HG03196 (cell line): ENCODE measurements around the gene SGCD.

Experiments used
- ATAC-seq: cut with Tn5 transposase; IDR thresholded peaks from one replicate; pipeline ENCODE4 v1.9.1; 2021; ENCODE audit not compliant: unreplicated experiment

SGCD gene

DNA sequence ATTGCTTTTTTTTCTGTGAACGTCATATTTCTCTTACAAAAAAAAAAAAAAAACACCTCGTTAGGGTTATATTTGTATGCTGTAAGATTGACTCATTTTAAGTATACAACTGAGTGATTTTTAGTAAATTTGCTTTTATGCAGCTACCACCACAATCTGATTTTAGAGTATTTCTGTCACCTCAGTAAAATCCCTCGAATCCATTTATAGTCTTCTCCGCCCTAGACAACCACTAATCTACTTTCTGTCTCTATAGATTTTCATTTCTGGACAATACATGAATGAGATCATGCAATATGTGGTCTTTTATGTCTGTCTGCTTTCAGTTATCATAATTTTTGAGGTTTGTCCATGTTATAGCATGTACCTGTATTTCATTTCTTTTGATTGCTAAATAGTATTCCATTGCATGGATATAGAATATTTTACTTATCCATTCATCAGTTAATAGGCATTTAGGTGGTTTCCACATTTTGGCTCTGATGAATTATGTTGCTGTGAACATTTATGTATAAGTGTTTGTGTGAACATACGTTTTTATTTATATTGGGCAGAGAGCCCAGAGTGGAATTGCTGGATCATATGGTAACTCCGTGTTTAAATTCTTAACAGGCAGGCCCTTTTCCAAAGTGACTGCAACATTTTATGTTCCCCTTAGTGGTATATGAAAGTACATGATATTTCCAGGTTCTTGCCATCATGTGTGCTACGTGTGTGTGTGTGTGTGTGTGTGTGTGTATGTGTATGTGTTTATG lies 171.4 kb downstream of the SGCD start:
- no peak for ATAC-seq

DNA sequence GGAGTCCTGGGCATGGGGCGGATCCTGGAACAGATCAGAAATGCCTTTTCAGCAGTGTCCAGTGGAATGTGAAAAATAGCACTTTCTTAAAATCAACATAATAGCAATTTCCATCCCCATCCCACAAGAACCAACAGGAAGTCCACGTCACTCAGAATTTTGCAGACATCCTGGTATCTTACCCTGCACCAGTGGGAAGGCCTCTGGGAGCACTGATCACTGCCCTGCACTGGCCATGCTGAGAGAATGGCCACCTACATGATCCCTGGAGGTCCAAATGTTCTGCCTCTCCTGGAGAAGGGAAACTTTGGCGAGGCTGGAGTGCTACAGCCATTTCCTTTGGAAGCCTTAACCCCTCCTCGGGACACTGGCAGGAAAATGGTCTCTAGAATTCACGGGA lies 173.8 kb downstream of the SGCD start:
- ATAC-seq, result no peak

DNA sequence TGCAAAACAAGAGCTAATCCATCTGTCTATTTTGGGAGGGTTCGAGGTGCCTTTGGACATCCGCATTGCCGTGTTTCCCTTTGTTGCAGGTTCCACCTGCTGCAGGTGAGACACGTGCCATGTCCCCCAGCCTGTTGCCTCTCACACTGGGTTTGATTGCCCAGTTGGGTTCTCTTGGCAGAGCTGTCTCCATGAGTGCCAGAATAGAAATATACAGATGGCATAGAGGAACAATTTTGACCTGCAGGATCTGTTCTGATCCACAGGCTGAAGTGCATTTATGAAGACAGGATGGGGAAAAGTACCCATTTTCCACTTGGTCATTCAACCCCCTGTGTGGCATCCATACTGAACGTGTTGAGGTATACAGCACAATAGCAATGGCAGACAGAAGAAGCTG lies 178.1 kb downstream of the SGCD start:
- no peak for ATAC-seq

DNA sequence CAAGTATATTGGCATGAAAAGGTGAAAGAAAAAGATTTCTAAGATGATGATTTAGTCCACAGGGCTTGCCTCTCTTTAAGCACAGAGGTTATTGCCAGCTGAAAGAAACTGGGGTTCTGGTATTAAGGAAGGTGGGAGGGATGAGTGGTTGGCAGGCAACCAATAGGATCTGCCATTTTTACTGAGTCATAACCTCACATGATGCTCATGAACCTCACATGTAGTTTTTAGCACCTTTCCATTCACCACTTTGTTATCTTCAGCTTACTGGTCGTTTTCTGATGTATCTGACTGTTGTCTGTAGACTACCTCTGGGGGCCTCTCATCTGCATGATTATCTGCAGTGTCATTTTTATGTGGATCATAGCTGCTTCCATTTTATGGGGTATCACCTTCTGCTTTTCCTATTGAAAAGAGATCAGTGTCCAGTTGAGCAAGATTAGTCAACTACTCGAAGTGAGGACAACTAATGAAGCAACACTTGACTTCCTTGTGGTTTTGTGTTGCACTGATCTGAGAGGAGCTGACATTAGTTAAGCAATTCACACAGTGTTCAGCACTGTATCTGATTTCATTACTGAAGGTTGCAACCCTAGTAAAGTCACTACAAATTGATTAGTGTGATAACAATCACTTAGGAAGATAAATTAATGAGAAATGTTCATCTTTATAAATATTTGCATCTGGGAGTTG lies 186.3 kb downstream of the SGCD start:
- ATAC-seq, result no peak

DNA sequence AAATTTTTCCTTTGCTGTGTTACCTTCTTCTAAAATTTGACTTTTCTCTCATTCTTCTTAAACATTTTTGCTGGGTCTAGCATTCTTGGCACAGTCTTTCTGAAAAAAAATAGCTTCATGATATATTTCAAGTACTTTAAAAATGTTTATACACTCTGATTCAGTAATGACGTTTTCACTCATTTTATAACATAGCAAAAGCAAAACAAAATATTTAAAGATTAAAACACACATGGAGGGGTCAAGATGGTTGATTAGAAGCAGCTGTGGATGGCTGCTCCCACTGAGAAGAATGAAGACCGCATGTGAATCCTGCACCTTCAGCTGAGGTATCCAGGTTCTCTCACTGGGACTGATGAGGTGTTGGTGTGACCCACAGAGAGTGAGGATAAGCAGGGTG lies 188.2 kb downstream of the SGCD start:
- no peak for ATAC-seq

DNA sequence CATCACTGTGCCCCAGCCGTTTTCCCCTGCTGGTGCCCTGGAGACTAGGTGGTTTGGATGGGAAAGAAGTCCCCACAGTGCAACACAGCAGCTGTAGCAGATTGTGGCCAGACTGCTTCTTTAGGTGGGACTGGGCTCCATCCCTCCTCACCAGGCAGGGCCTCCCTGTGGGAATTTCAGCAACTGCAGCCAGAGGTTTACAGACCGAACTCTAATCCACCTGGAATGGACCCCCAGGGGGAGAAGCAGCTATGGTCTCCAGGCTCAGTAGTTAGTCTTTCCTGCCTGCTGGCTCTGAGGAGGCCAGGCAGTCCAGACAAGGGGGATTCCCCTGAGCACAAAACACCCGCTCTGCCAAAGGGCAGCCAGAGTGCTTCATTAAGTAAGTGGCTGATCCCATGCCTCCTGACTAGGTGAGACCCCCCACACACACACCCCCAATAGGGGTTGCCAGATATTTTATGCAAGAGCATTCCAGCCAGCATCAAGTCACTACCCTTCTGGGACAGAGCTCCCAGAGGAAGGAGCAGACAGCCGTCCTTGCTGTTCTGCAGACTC lies 188.9 kb downstream of the SGCD start:
- ATAC-seq, result no peak

DNA sequence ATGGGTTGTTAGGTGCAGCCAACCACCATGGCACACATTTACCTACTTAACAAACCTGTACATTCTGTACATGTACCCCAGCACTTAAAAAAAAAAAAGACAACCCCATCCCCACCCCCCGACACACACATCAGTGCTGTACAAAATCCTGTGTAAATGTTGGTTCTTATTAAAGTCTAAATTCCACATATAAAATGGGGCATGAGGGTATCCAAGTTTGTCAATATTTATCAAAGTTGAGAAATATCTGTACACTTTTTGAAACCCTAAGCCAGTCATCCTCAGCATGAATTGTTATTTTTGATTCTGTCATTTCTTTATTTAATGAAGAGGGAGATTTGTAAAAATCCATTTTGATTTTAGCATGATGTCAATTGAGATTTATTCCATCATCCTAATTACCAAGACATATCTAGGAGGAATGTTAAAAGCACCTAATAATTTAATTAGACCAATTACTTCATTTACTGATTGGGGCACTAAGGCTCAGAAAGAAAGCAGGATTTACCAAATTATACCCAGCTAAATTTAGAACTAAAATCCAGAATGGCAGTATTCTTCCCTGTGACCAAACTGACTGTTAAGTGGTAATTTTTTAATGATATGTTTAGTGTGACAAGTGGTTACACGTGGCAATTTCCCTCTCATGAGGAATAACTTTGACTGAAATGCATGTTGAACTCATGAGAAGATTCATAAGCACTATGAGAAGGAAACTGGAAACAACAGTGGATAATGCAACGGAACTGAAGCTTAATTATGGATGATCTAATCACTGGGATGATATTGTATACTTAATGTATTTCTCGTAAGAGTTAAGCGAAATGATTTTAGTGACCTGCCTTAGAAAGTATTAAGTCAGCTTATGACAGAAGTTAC lies 195.9 kb downstream of the SGCD start:
- ATAC-seq, result no peak

DNA sequence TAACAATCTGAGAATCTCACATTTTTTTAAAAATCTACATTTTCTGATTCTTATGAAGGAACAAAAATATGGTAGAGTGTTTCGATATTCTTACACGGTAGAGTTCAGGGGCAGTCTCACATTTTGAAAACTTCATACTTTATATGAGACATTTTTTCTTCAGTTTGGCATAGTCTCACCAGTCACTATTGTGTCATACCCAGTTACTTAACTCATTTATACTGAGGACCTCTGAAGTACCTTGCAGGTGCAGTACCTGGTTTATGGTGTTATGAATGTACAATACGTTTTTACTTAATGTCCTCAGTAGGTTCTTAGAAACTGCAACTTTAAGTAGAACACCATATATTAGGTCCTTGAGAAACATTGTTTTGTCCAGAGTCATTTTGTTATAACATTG lies 196.6 kb downstream of the SGCD start:
- ATAC-seq, result no peak

DNA sequence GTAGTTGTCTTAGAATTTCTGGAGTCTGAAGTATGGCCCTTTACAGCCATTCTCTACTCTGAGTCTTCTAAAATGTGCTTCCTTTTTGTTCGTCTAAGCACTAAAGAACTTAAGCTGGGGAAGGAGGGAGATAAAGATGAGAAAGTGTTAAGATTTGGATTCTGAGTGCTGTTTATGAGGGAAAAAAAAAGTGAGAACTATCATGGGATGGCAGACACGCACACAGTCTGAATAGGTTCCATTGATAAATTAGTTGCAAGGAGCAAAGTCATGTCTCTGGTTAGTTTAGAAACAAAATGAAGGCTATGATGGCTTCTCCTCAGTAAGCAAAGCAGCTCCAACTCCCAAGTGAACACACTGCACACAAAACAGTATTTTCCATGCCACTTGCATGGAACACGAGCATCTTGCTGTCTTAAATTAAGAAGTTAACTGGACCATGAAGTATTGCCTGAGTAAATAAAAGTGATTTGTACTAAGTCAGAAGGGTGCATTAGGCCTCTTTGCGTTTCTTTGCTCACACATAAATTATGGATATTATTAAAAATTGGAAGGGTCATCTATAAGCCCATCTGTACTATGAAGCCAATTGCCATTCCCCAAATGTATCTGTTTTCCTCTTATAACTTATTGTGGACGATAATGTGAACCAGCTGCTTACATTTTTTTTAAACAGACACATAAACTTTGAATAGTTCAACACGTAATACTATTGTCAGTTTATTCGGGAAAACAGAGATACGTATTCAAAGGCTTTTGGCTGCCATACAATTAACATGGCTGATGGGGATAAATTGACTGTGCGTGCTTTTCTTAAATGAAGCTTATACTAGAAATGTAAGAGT lies 199.3 kb downstream of the SGCD start:
- no peak for ATAC-seq

DNA sequence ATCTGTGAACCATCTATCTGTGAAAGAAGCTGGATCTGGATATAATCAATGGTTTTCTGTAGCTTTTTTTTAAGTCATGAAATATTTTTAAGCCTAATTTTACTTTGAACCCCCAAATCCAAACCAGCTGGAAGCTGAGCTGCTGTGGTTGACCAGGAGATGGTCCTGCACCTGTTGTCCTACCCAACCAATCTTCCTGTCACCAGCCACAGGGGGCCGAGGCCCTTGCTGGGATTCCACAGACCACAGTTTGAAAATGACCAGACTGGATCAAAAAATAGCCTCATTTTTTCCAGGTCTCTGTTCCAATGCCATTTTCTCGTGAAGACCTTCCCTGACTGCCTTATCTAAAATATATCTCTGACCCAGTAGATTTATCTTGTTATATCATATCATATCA lies 200.6 kb downstream of the SGCD start:
- ATAC-seq, result no peak

DNA sequence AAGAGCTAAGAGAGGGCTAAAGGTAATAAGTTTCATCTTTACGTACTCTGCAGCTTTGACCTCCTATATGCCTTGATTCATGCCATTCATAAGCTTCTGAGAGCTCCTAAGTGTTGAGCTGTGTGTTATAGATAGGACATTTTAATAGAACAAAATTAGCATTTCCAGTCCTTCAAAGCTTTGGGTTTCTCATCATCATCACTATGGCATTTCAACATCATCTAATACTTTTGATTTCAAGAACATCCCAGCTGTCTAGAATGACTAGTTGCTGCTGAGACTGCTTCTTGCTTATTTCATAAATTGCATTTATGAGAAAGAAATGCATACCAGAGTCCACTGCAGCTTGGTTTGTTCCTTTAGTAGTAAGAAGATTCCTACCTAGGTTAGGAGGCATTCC lies 201.7 kb downstream of the SGCD start:
- ATAC-seq, result no peak

DNA sequence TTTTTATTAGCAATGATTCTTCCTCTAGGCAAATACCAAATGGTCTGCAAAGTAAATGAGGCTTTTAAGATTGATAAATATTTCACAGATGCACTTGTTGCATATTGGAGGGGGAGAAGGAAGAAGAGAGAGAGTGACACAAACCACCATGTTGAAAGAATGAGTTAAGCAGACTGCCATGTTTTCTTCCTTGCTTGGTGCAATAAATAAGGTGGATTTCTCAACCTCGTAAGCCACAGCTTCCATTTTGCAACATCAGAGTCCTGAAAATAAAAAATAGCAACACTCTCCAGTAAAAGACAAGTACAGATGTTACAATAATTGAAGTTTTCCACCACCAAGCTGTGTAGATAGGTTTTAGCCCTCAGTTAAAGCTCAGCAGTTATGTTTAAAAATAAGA lies 202.9 kb downstream of the SGCD start:
- no peak for ATAC-seq

DNA sequence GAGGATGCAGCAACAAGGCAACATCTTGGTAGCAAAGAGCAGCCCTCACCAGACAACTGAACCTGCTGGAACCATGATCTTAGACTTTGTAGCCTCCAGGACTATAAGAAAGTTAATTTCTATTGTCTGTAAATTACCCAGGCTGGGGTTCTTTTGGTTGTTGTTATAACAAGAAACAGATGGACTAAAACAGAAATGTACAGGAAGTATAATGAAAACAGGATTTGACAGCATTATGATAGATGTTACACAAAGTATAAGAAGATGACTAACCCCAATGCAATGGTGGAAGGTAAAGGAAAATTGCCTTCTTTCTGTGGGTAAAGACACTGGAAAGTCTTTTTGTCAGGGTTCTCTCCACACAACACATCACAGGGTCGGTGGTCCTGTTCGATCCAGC lies 204.2 kb downstream of the SGCD start:
- no peak for ATAC-seq

DNA sequence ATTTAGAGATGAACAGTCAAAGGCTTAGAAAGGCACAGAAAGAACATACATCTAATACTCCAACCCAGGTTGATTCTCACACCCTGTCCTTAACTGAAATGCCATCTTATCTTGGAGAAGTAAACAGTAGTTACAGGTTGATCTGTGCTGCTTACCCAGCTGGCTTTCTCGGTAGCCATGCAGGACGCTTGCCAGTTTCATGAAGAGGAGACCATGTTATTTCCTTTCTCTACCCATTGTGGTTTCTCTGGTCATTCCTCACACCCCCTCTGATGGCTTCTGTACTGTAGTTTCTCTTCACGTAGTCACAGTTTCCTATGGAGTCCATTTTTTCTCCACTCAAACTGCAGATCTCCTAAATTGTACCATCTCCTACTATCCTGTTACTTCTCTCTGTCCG lies 206.0 kb downstream of the SGCD start:
- ATAC-seq, result no peak

DNA sequence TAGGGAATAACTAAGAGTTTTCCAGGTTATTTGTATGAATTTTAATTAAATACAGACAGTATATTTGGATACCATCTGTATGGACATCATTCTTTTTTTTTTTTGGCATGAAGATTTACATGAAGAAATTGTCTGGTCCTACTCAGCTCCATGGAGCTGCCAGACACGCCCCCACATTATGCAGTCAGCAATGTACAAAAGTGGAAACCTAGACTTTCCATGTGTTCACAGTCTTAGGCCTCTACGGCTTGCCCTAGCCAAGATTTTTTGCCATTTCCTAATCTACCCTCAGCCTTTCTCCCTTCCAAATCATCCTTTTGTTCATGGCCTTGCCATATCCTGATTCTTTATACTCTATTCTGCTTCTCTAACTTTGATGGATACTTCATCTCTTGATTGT lies 207.1 kb downstream of the SGCD start:
- ATAC-seq, result no peak

DNA sequence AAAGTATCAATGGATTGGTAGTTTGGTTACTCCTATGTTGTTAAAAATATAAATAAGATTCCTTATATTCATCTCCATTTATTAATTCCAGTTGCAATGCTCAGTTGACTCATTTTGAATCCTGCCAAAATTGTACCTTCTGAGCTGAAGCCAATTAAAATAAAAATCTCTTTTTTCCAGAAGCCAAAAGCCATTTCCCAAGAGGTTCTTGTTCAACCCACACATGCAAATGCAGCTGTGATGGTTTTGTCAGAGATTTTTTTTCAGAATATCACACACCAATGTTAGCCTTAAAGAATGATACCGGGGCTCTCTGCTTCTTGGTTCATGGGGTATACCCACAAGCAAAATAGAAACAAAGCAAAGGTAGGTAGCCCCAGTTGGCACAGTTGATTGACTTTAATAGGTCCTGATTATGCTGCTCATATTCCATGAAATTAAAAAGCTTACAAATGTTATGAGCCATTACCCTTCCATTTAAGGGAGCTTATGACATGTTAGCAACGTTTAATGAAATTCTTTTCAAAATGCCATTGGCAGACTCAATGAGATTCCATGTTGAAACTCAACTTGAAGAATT lies 208.0 kb downstream of the SGCD start:
- ATAC-seq, result no peak

DNA sequence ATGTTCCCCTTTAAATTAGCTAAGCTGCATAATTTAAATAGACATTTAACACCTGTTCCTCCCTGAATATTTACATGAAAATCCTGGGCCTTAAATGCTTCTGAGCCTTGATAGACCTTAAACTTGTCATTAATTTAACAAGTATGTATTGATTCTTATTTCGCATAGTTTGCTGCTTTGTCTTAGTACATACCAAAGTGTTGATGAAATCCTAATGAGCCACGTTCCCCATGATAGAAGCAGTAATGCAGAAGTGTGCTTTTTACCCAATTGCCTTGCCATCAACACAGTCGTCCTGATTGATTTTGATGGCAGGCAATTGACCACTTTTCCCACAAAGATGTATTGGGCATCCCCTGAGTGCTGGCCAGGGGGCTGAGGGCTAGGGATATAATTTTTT lies 213.5 kb downstream of the SGCD start:
- ATAC-seq, result no peak

DNA sequence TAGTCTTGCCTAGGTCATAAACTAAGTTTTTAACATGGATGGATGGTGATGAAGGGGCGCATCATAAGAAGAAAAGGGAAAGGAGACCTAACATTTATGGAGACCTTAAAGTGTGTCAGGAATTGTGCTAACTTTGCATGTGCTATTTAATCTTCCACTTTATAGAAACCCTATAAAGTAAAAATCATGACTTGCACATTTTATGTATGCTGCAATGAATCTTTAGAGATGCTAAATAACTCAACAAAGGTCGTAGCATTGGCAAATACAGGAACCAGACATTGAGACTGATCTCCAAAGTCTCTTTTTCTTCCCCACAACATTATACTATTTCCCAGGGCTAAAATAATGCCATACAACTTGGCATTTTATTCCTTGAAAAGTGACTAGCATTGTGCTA lies 214.6 kb downstream of the SGCD start:
- ATAC-seq, result no peak

DNA sequence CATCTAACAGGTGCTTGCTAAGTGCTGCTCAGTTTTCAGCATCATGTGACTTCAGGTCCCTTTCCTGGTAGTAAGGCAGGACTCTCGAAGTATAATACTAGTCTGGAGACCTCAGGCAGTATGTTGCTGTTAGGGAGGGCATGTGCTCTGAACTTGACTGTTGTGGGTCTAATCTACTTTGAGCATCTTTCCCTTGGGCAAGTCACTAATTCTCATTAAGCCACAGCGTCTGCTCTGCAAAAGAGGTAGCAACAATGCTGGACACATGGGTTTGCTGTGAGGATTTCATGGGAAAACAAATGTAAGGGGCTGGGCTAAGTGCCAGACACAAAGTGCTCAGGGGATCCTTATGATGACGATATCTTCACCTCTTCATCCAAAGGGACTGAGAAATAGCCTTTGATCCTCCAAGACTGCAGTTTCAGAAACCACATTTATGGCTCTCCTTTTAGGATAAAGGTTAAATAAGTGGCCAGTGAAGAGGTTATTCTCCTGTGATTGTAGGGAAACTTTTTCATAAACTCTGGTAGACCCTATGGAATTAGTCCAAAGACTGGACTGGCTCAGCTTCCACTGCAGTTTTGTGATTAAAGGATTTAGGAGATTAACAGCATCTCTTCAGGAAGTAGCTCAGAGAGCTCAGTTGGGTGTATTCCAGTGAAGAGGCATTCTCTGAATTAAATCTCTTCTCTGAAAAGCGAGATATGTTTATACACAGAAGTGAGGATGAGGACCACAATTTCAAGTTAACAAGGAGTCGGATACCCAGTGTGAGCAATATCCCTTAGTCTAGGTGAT lies 216.6 kb downstream of the SGCD start:
- no peak for ATAC-seq
